Muscle layer of duodenum (tissue), 2 donors: ENCODE results near the gene TMEM59.
"Not testable (repeated sequence)": the region's sequence is repeated elsewhere in the genome, so short reads cannot be mapped to it uniquely, and the experiment has no call there.

Source experiments
- H3K27ac ChIP-seq: one replicate; pipeline ENCODE4 v1.7.0; 2013; ENCODE audit warnings: mild to moderate bottlenecking, low read length
- H3K27me3 ChIP-seq: one replicate; pipeline ENCODE4 v1.7.0; 2013; ENCODE audit warnings: low read depth, mild to moderate bottlenecking, control low read depth, low read length
- H3K36me3 ChIP-seq, 2 donors: one replicate each; pipeline ENCODE4 v1.7.0; 2013; ENCODE audit warnings: low read length in 2 of 2, control low read depth in 1 of 2, mild to moderate bottlenecking in 1 of 2; ENCODE audit not compliant: insufficient read depth in 2 of 2, control insufficient read depth in 1 of 2
- H3K4me1 ChIP-seq, 2 donors: one replicate each; pipeline ENCODE4 v1.7.0; 2013; ENCODE audit warnings: low read length in 2 of 2, mild to moderate bottlenecking in 2 of 2, control low read depth in 1 of 2, moderate library complexity in 1 of 2; ENCODE audit not compliant: insufficient read depth in 2 of 2, control insufficient read depth in 1 of 2
- H3K4me3 ChIP-seq, 2 donors: one replicate each; pipeline ENCODE4 v1.7.0; 2013; ENCODE audit warnings: low read length in 2 of 2, low read depth in 1 of 2, mild to moderate bottlenecking in 1 of 2
- H3K9me3 ChIP-seq, 2 donors: one replicate each; pipeline ENCODE4 v1.7.0; 2013; ENCODE audit warnings: low read length in 2 of 2, control low read depth in 1 of 2, mild to moderate bottlenecking in 1 of 2; ENCODE audit not compliant: control insufficient read depth in 1 of 2
- donor health status: healthy.

Gene TMEM59

GRCh38 chr1:54051933-54052430 is 1.0 kb downstream of the TMEM59 start:
- H3K4me3 ChIP-seq: peak overlapping the region; percentile 98 to 100
- no peaks in the 10 kb centered on the region for H3K27me3 ChIP-seq
- H3K36me3 ChIP-seq: peaks cover 0 to 10% of the 10 kb centered on the region in 2 donors
- peak overlapping the region; percentile 99 for H3K27ac ChIP-seq
- no peaks in the 10 kb centered on the region for H3K9me3 ChIP-seq
- H3K4me1 ChIP-seq: peaks cover 9 to 57% of the 10 kb centered on the region in 2 donors

GRCh38 chr1:54050435-54050834 is 2.6 kb downstream of the TMEM59 start:
- H3K27me3 ChIP-seq, H3K9me3 ChIP-seq, H3K27ac ChIP-seq, H3K4me3 ChIP-seq, H3K36me3 ChIP-seq: not testable (repeated sequence)
- H3K4me1 ChIP-seq: peaks cover 9 to 59% of the 10 kb centered on the region in 2 donors

GRCh38 chr1:54047384-54048305 is 5.4 kb downstream of the TMEM59 start:
- Histone ChIP-seq H3K4me1 (peaks cover 0 to 55% of the 10 kb centered on the region in 2 donors), H3K9me3 (no peaks in the 10 kb centered on the region), H3K27ac (no peak overlapping the region), H3K4me3 (no peak overlapping the region), H3K27me3 (no peaks in the 10 kb centered on the region), H3K36me3 (peaks cover 3 to 14% of the 10 kb centered on the region in 2 donors)

- H3K36me3 ChIP-seq: peaks cover 11 to 18% of the 10 kb centered on the region in 2 donors
- peaks cover 0 to 52% of the 10 kb centered on the region in 2 donors for H3K4me1 ChIP-seq
- no peaks in the 10 kb centered on the region for H3K9me3 ChIP-seq
- H3K27ac ChIP-seq: no peak overlapping the region
- no peak overlapping the region for H3K4me3 ChIP-seq
- H3K27me3 ChIP-seq: no peaks in the 10 kb centered on the region
These were observed 6.2 kb downstream of the TMEM59 start for GRCh38 chr1:54046671-54047383.

- Histone ChIP-seq H3K4me3 (no peak overlapping the region), H3K9me3 (no peaks in the 10 kb centered on the region), H3K36me3 (peaks cover 24 to 30% of the 10 kb centered on the region in 2 donors), H3K27ac (no peak overlapping the region), H3K27me3 (no peaks in the 10 kb centered on the region), H3K4me1 (peaks cover 0 to 39% of the 10 kb centered on the region in 2 donors)
These were observed 7.5 kb downstream of the TMEM59 start for GRCh38 chr1:54045496-54045895.

- Histone ChIP-seq H3K27ac (no peak overlapping the region), H3K4me3 (no peak overlapping the region), H3K4me1 (peaks cover 0 to 12% of the 10 kb centered on the region in 2 donors), H3K27me3 (no peaks in the 10 kb centered on the region), H3K9me3 (no peaks in the 10 kb centered on the region), H3K36me3 (peaks cover 39 to 62% of the 10 kb centered on the region in 2 donors)
These were observed 11.2 kb downstream of the TMEM59 start for GRCh38 chr1:54041806-54042205.

GRCh38 chr1:54037476-54037875 is 15.5 kb downstream of the TMEM59 start:
- peaks cover 42 to 89% of the 10 kb centered on the region in 2 donors for H3K36me3 ChIP-seq

GRCh38 chr1:54028306-54029251 is 24.4 kb downstream of the TMEM59 start:
- no peak overlapping the region for H3K27ac ChIP-seq
- peaks cover 20 to 31% of the 10 kb centered on the region in 2 donors for H3K36me3 ChIP-seq
- H3K27me3 ChIP-seq: no peaks in the 10 kb centered on the region

More at GRCh38 chr1:54037476-54037875, 15.5 kb downstream of the TMEM59 start:
- H3K9me3 ChIP-seq: no peaks in the 10 kb centered on the region
- H3K27me3 ChIP-seq: no peaks in the 10 kb centered on the region
- H3K27ac ChIP-seq: no peak overlapping the region
- H3K4me3 ChIP-seq: no peak overlapping the region
- peaks cover 0 to 4% of the 10 kb centered on the region in 2 donors for H3K4me1 ChIP-seq

GRCh38 chr1:54027848-54028247 is 25.2 kb downstream of the TMEM59 start:
- H3K36me3 ChIP-seq: peaks cover 20 to 24% of the 10 kb centered on the region in 2 donors
- no peak overlapping the region for H3K4me3 ChIP-seq
- H3K27ac ChIP-seq: no peak overlapping the region
- no peaks in the 10 kb centered on the region for H3K27me3 ChIP-seq
- H3K4me1 ChIP-seq: no peaks in the 10 kb centered on the region
- no peaks in the 10 kb centered on the region for H3K9me3 ChIP-seq

More at GRCh38 chr1:54028306-54029251, 24.4 kb downstream of the TMEM59 start:
- Histone ChIP-seq H3K9me3 (no peaks in the 10 kb centered on the region), H3K4me3 (no peak overlapping the region), H3K4me1 (no peaks in the 10 kb centered on the region)

GRCh38 chr1:54024811-54025210 is 28.2 kb downstream of the TMEM59 start:
- not testable (repeated sequence) for H3K36me3 ChIP-seq, H3K9me3 ChIP-seq, H3K27me3 ChIP-seq, H3K4me3 ChIP-seq, H3K4me1 ChIP-seq, H3K27ac ChIP-seq
